GM19193 (cell line): ENCODE measurements around the gene CCSER1.

Source experiments
- POLR2A ChIP-seq: IDR thresholded peaks from 4 replicates; pipeline ENCODE4 v1.6.1; 2011; ENCODE audit not compliant: insufficient read depth, insufficient read length; ENCODE audit errors: extremely low read depth

Gene CCSER1

GRCh38 chr4:90211174-90211573 is 84.0 kb downstream of the CCSER1 start:
- TF ChIP-seq POLR2A = no peak

GRCh38 chr4:90215286-90215685 is 88.1 kb downstream of the CCSER1 start:
- no peak for TF ChIP-seq POLR2A

- TF ChIP-seq POLR2A = no peak
Measured at GRCh38 chr4:90219822-90220221, 92.6 kb downstream of the CCSER1 start.

GRCh38 chr4:90220459-90220858 is 93.3 kb downstream of the CCSER1 start:
- no peak for TF ChIP-seq POLR2A

GRCh38 chr4:90226734-90227133 is 99.5 kb downstream of the CCSER1 start:
- TF ChIP-seq POLR2A = no peak

GRCh38 chr4:90227177-90227576 is 100.0 kb downstream of the CCSER1 start:
- no peak for TF ChIP-seq POLR2A

- TF ChIP-seq POLR2A = no peak
Measured at GRCh38 chr4:90234916-90235547, 107.8 kb downstream of the CCSER1 start.

GRCh38 chr4:90237751-90238530 is 110.7 kb downstream of the CCSER1 start:
- no peak for TF ChIP-seq POLR2A

- TF ChIP-seq POLR2A = no peak
Measured at GRCh38 chr4:90240333-90240732, 113.1 kb downstream of the CCSER1 start.

GRCh38 chr4:90241008-90241407 is 113.8 kb downstream of the CCSER1 start:
- TF ChIP-seq POLR2A = no peak

GRCh38 chr4:90245837-90246236 is 118.6 kb downstream of the CCSER1 start:
- no peak for TF ChIP-seq POLR2A

- TF ChIP-seq POLR2A = no peak
Measured at GRCh38 chr4:90246816-90247215, 119.6 kb downstream of the CCSER1 start.

GRCh38 chr4:90254357-90254756 is 127.2 kb downstream of the CCSER1 start:
- no peak for TF ChIP-seq POLR2A

GRCh38 chr4:90274175-90274574 is 147.0 kb downstream of the CCSER1 start:
- no peak for TF ChIP-seq POLR2A

GRCh38 chr4:90280954-90281353 is 153.8 kb downstream of the CCSER1 start:
- no peak for TF ChIP-seq POLR2A
